HG03521 (cell line): ENCODE results near the gene E2F4.

Source experiments
- ATAC-seq: cut with Tn5 transposase; IDR thresholded peaks from one replicate; pipeline ENCODE4 v1.9.1; 2021; ENCODE audit warnings: mild to moderate bottlenecking, moderate library complexity; ENCODE audit not compliant: unreplicated experiment

E2F4 gene

GRCh38 chr16:67191995-67192681 lies at the start of gene E2F4:
E2F4 (plus strand) TSS chr16:67192155; CDS start chr16:67192228, 73 bp downstream.
- ATAC-seq = peak; percentile 85

GRCh38 chr16:67142342-67142741 lies 49.6 kb upstream of the E2F4 start:
- no peak for ATAC-seq

GRCh38 chr16:67144943-67145342 lies 47.0 kb upstream of the E2F4 start:
- ATAC-seq = no peak

- ATAC-seq = no peak
Measured at GRCh38 chr16:67145746-67146145, 46.2 kb upstream of the E2F4 start.

- ATAC-seq = no peak
Measured at GRCh38 chr16:67146523-67147357, 45.2 kb upstream of the E2F4 start.

GRCh38 chr16:67147437-67148140 lies 44.4 kb upstream of the E2F4 start:
- ATAC-seq = no peak

- ATAC-seq = no peak
Measured at GRCh38 chr16:67148221-67148620, 43.7 kb upstream of the E2F4 start.

- ATAC-seq = no peak
Measured at GRCh38 chr16:67148656-67149275, 43.2 kb upstream of the E2F4 start.

- ATAC-seq = no peak
Measured at GRCh38 chr16:67149276-67150046, 42.5 kb upstream of the E2F4 start.

- ATAC-seq = no peak
Measured at GRCh38 chr16:67150047-67150832, 41.7 kb upstream of the E2F4 start.

- no peak for ATAC-seq
Measured at GRCh38 chr16:67150833-67151396, 41.0 kb upstream of the E2F4 start, which contains the start of gene B3GNT9. B3GNT9 (minus strand) TSS chr16:67150998; CDS start chr16:67150485, 513 bp downstream.

- ATAC-seq = no peak
Measured at GRCh38 chr16:67151431-67152097, 40.4 kb upstream of the E2F4 start.

- no peak for ATAC-seq
Measured at GRCh38 chr16:67154578-67155294, 37.2 kb upstream of the E2F4 start.

- ATAC-seq = peak; percentile 32
Measured at GRCh38 chr16:67155295-67156142, 36.4 kb upstream of the E2F4 start.

GRCh38 chr16:67156143-67156844 lies 35.7 kb upstream of the E2F4 start:
- ATAC-seq = no peak

- no peak for ATAC-seq
Measured at GRCh38 chr16:67157106-67157748, 34.7 kb upstream of the E2F4 start.
